Anterior cingulate cortex (tissue), 58 donors: Measurements from ENCODE around the gene RREB1.
A peak's percentile ranks its signal among the peaks of the same experiment; 100 is the strongest.
"Not testable (repeated sequence)": the region's sequence is repeated elsewhere in the genome, so short reads cannot be mapped to it uniquely, and the experiment has no call there.

ENCODE experiments used
- DNase-seq, 58 donors: peaks; one replicate each; lab custom pipeline; 2025; lab: John Stamatoyannopoulos, UW

RREB1 gene

DNA sequence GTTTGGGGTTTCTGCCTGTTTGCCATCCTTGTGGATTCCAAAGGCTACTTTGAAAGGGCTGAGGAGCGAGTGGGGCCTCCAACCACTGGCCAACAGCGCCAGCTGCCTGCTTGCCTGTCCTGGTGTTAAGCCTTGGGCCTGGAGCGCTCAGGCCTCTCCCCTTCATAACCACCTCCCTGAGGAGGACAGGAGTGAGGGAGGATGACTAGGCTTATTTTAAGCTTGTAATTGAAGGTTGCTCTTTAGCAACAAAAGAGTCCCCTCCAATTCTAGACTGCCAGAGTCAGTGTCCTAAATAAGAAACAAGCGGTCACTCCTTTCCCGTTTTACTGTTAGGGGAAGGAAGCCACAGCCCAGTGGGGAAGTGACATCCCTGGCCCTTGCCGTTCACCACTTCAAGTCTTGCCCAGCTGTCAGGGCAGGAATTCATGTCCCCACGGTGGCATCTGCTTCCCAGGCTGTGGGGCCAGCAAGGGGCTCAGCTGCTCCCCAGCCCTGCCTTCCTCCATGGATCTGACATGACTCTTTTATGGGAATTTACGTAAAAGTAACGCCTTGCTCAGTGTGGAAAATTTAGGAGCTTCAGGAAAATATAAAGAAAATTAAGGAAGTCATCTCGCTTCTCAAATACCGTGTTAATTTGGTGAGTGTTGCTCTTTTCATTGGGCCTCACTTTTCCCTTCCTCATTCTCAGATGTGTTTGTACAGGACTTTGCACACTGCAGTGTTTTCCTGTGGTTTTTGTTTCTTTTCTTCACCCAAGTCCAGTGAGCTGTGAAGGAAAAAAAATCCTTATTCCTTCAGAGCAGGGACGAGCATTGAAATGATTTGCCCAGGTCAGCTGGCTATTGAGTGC lies 147.4 kb downstream of the RREB1 start:
- DNase-seq = peak in 6 of 58 donors; percentile 13 to 48 (median 22)

DNA sequence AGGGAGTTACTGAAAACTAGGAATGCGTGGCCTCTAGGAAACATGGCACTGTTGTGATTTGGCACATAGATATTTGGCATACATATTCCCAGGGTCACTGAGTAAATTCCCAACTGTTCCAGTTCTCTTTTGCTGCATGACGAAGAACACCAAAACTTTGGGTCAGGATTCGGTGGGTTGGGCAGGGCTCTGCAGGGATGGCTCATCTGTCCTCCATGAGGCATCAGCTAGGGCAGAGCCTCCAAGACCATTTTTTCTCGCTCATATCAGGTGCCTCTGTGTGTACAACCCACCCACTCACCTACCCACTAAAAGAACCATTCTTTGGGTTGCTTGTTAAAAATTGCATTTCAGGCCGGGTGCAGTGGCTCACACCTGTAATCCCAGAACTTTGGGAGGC lies 148.2 kb downstream of the RREB1 start:
- no peak for DNase-seq

DNA sequence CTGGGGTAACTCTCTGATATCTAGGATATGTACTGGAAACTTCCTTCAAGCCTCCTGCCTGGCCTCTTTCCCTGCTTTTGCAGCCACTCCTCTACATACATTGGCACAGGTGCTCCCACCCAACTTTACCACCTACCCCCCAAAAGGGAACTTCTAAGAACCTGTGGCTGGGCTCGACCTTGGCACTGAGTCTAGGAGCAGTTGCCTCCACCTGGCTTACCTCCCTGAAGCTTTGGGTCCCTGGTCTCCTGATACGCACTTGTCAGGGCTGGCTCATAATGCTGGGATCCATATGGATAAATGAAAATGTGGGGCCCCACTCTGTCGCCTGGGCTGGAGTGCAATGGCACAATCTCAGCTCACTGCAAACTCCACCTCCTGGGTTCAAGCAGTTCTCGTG lies 149.0 kb downstream of the RREB1 start:
- DNase-seq = no peak

DNA sequence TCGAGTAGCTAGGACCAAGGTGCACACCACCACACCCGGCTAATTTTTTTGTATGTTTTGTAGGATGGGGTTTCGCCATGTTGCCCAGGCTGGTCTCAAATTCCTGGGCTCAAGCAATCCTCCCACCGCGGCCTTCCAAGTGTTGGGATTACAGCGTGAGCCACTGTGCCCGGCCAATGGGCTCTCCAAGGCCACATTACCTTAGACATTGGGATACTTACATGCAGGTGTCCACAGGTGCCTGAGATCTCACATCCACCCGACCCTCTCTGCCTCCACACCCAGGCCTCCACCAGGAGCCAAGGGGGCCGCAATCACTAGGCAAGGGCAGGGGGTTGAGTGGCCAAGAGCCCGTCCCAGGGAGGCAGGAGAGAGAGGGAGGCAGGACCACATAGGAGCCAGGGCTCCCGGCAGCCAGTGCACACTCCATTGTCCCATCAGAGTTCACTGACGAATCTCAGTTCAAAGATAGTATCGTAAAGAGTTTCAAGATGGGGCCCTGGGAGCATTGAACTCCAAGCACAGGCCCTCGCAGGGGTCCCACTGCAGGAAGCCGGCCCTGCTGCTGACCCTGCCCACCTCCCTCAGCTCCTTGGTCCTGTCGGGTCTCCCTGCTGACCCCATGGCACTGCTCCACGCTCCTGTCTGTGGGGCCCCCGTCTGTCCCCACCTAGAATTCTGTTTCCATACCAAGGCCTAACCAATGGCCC lies 149.9 kb downstream of the RREB1 start:
- no peak for DNase-seq

DNA sequence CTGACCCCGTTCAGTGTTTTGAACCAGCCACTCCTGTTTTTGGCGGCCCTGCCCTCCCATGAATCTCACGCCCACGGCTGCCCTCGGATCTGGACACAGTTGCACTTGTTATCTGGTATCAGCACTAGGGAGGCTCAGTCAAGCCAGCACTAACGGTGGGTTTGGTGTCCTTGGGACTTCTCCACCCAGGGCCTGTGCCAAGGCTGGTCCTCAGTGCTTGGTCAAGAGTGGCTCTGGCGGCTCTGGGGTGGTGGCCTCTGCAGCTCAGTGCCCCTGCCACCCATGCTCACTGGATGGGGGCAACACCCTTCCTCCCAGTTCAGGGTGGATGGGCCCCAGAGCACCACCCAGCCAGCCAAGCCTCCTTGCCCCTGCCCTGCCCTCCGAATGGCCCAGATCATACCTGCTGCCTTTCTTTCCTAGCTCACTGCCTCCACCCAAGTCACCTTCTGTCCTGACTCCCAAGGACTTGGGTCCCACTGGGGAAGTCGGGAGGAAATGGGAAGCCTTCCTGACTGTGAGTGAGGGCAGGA lies 150.5 kb downstream of the RREB1 start:
- no peak for DNase-seq

DNA sequence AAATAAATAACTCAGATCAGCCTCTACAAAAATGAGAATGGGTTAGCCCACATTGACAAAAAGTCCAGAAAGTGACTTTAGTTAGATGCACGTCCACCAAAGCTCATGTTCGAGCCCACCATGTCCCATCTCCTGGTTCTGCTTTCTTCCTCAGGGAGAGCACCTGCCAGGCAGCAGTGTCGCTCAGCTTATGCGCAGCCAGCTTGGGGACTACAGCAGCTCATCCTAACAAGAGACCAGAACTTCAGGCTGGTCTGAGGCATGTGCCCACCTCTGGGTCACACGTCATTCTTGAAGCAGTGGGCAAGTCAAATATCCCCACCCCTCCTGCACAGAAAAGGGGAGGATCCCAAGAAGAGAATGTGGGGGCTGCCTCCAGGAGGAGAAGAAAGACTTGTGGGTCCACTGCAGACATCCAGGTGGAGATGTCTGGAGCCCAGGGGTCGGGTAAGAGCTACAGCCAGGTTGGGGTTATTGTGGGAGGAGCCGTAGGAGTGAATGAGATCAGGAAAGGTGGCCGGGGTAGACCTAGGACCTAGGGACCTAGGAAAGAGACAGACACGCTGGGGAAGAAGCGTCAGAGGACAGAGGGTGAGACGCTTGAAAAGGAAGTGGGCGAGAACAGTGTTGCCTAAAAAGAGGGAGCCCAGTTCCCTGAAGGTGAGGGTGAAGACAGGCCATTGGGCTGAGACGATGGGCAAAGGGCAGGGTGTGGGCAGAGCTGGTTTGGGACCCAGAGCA lies 152.7 kb downstream of the RREB1 start:
- DNase-seq = no peak

DNA sequence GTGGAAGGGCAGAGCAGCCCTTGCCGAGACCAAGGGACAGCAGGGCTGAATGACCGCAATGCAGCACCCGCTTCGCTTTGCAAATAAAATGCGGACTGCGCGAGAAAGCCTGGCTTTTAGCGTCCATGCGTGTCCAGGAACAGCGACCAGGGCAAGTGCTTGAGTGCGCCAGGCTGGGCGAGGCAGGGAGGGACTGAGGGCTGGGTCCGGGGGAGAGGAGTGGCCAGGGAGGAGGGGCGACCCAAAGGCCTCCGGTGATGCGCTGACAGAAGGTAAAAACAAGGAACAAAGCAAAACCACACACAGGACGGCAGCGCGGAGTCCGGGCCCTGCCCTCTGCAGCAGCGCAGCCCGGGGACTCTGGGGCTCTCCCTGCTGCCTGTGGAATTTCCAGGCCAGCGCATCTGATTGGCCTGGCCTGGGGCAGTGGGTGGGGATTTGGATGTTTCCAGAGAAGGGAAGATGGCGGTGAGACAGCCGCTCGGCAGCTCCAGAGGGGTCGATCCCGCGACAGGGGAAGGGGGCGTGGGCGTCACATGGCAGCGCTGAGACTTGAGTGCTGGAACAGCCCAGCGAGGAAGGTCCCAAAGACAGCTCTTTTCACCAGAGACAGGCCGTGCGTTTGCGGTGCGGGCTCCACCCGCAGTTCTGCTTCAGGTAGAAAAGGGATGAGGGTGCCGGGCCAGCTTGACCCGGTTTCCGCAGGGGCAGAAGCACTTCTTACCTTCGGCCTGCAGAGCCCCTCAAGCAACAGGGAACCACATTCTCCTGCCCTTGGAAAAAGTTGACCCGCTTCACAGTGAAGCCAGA lies 153.5 kb downstream of the RREB1 start:
- peak in 57 of 58 donors; percentile 17 to 85 (median 72) for DNase-seq

DNA sequence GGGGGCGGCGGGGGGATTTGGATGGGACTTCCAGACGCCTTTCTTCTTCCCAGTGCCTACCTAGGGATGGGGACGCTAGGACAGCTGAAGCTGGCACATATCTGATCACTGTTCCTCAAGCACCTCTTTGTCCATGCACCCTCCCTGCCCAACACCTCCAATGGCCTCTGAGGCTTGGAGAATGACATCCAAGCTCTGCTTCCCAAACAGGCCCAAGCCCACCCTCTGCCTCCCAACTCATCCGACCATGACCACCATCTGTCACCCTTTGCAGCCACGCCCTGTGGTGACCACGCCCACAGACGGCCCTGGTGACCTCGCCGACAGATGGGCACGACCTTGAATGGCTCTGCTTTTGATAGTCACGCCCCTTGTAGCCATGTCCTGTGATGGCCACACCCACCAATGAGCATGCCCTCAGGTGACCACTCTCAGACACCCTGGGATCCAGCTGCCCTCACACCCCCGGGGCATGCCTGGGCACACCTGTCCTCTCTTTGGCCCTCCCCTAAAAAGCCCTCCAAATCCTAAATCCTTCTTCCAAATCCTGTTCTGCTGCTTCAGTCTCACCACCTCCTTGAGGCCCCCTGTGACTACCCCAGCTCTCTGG lies 154.2 kb downstream of the RREB1 start:
- peak in 1 of 58 donors; percentile 16 for DNase-seq

DNA sequence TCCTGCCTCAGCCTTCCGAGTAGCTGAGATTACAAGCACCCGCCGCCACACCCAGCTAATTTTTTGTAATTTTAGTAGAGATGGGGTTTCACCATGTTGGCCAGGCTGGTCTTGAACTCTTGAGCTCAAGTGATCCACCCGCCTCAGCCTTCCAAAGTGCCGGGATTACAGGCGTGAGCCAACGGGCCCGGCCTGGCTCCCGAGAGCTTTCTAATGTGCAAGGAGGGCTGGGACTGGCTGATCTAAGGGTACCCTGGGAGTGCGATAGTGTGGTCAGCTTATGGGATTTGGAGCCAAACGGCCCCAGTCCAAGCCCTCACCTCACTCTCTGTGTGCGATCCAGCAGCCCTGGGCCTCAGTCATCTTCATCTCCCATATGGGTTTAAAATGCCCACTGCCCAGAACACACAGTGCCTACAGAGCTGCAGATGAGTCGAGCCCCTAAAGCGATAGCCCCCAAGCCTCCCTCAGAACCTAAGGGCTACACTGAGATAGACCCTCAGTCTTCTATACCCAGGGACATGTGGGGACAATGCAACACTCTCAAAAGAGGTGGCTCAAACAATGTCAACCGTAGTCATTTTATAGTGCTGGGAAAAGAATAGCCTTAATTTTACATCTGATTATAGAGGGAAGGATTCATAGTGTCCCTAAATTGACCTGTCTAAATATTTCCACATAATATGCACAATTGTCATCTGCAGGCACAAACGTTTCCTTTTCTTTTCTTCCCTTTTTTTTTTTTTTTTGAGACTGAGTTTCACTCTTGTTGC lies 155.2 kb downstream of the RREB1 start:
- DNase-seq = no peak

DNA sequence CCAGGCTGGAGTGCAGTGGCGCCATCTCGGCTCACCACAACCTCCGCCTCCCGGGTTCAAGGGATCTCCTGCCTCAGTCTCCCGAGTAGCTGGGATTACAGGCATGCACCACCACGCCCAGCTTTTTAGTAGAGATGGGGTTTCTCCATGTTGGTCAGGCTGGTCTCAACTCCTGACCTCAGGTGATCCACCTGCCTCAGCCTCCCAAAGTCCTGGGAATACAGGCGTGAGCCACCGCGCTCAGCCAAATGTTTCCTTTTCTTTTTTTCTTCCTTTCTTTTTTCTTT lies 155.7 kb downstream of the RREB1 start:
- DNase-seq = not testable (repeated sequence)

DNA sequence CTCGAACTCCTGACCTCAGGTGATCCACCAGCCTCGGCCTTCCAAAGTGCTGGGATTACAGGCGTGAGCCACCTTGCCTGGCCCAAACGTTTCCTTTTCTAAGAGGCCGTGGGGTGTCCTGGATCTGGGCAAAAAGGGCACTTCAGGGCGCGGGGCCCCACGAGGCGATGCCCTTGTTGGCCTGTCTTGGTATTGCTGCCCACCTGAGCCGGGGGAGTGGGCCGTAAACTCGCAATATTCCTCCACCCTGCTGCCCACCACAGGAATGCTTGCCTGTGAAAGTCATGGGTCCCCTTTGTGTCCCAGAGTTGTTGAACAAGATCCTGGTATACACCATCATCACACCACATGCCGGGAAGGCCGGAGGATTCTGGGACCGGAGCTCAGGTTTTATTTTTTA lies 156.3 kb downstream of the RREB1 start:
- DNase-seq = no peak

DNA sequence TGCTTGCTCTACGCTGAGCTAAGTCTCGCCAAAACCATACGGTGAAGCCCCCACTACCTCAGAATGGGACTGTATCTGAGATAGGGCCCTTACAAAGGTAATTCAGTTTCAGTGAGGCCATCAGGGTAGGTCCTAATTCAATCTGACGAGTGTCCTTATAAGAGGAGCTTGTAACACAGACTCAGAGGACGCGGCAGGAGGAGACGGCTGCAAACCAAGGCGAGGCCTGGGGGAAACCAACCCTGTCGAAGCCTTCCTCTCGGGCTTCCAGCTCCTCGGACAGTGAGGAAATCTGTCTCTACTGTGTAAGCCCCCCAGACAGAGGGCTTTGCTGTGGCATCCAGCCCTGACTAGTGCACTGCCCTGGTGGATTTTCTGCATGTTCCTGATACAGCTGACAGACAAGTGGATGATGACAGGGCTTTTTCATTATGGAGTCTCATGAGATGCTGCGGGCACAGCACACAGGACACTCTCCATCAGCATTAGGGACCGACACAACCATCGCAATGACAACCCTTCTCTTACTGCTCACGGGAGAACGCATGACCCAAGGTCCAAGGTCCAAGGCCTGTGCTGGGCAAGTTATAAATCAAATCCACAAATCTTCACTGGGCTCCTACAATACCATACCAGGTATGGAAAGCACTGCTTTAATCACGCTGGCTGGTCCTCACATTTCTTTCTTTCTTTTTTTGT lies 157.1 kb downstream of the RREB1 start:
- no peak for DNase-seq

DNA sequence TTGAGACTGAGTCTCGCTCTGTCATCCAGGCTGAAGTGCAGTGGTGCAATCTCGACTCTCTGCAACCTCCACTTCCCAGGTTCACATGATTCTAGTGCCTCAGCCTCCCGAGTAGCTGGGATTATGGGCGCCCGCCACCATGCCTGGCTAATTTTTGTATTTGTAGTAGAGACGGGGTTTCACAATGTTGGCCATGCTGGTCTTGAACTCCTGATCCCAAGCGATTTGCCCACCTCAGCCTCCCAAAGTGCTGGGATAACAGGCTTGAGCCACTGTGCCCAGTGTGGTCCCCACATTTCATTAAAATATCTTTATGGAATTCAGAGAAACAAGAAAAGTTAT lies 157.6 kb downstream of the RREB1 start:
- not testable (repeated sequence) for DNase-seq

DNA sequence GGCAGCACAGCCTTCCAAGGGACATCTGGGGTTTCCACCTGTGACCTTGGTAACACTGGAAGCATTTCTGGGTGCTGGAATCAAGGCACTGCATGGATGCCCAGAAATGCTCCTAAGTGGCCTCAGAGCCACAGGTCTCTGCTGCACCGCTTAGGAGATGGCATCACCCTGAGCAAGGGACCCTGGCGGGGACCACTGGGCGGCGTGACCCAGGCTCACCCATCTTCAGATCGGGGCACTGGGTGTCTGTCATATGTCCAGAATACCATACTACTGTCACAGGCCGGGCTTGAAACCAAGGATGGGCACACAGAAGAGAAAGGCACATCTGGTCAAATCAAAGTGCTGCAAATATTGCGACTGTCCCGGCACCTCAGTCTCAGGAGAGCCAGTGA lies 159.3 kb downstream of the RREB1 start:
- DNase-seq = no peak

DNA sequence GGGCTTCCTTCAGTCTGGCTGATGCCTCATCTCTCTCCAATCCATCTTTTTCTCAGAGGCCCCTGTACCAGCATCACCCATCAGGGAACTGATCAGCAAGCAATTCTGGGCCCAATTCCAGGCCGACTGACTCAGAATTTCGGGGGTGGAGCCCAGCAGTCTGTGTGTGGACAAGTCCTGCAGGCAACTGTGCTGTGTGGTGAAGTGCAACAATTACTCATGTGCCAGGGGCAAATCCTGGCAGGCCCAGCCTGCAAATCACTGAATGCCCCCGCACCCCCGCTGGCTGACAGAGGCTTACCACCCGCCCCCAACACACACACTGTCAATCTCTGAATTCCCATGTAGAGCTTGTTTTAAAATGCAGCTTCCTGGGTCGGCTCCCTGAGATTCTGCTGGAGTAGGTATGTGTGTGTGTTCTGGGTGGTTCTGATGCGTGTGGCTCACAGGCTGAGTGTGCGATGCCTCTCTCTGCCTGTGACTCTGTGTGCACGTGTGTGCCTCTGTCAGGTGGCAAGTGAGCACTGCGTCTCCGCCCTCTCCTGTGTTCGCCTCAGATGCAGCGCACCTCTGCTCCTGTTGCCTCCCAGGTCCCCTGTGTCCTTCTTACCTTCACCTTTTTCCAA lies 159.8 kb downstream of the RREB1 start:
- DNase-seq = peak in 54 of 58 donors; percentile 19 to 92 (median 66)

DNA sequence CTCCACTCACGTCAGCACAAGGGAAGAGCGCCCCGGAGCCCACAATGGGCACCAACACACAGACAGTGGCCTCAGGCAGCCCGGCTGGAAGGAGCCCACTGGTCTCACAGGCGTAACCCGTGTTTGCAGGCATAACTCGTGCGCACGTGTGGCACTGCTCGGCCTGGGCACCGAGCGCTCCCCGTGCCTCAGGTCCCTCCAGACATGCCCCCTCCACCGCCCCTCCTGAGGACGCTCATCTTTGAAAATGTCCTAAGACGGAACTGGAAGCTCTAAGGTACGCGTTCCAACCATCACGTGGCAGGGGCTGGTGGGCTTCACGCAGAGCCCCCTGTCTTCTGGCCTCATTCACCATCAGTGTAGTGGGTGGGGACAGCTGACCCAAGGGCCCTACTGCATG lies 160.6 kb downstream of the RREB1 start:
- DNase-seq = no peak

DNA sequence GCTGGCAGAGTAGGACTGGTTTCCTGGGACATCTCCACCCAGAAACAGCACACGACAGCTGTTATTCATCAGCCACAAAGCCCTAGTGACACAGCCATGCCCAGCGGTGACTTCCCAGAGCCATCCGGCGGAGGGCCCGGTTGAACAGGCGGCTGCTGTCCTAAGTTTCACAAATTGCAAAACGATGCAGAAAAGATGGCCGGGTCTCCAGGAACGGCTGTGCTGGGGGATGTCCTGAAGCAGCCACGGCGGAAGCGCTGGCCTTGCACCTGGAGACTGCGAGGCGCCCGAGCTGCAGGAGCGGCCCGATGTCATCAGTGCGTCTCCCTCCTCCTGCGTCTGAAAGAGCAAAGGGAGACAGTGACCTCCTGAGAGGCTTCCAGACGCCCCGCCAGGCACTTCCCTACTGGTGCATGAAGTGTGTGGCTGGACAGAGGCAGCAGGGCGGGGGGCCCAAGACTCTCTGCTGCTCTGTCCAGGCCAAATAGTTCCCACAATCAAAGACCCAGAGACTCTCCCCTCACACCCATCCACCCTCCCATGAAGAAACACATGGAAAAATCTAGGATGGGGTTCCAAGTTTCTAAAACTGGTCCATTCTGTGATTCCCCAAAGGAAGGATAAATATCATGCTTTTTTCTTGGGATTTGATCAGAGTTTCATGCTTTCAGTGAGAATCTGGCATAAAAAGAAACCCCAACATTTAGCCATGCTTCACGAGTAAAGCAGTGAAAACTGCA lies 161.2 kb downstream of the RREB1 start:
- no peak for DNase-seq
